Ascending aorta (tissue), 2 donors: ENCODE measurements around the gene BIRC2. TPM values are rescaled to one million over a fixed set of nuclear protein-coding genes. Genes with fewer than 3 reads are reported as not detected.
"Not testable (repeated sequence)": the region's sequence is repeated elsewhere in the genome, so short reads cannot be mapped to it uniquely, and the experiment has no call there.

Experiments
- DNase-seq, 2 donors: peaks; one replicate each; pipeline ENCODE4 v3.0.0-alpha.2; 2019; ENCODE audit warnings: low spot score in 2 of 2
- H3K27ac ChIP-seq, 2 donors: fragments of 200-600 bp; sonication (generic); one replicate each; pipeline ENCODE4 v1.5.1; 2016 to 2017; ENCODE audit warnings: mild to moderate bottlenecking in 1 of 2
- H3K27me3 ChIP-seq: fragments of 200-600 bp; sonication (generic); one replicate; pipeline ENCODE4 v1.5.1; 2017
- H3K36me3 ChIP-seq, 2 donors: fragments of 200-600 bp; sonication (generic); one replicate each; pipeline ENCODE4 v1.5.1; 2016
- H3K4me1 ChIP-seq, 2 donors: fragments of 200-600 bp; sonication (generic); one replicate each; pipeline ENCODE4 v1.5.1; 2016 to 2017; ENCODE audit warnings: mild to moderate bottlenecking in 1 of 2
- H3K4me3 ChIP-seq, 2 donors: fragments of 200-600 bp; sonication (generic); one replicate each; pipeline ENCODE4 v1.5.1; 2016 to 2017; ENCODE audit warnings: mild to moderate bottlenecking in 1 of 2
- H3K9me3 ChIP-seq, 2 donors: fragments of 200-600 bp; sonication (generic); one replicate each; pipeline ENCODE4 v1.5.1; 2016
- intact Hi-C: fragments of 100-400 bp; cut with DNase I; formaldehyde crosslinking; loops from one replicate; pipeline ENCODE4 v1.15.1; 2023
- total RNA-seq: library from RNA; depleted of rRNA; stranded (reverse); fragments of >200 nt; gene quantifications from one replicate; pipeline ENCODE4 v1.1.0, GENCODE V29; 2016
- TF ChIP-seq, protein P1 (sequence below), 3 experiments: fragments of 200-600 bp in 2 of 3; fragments of 450-650 bp in 1 of 3; sonication (generic) in 2 of 3; IDR thresholded peaks; one replicate each; pipeline ENCODE4 v1.5.1; 2016 to 2019; ENCODE audit warnings: antibody characterized with exemption in 3 of 3, mild to moderate bottlenecking in 1 of 3, moderate library complexity in 1 of 3

BIRC2 gene
- total RNA-seq, result 27.7 TPM

DNA sequence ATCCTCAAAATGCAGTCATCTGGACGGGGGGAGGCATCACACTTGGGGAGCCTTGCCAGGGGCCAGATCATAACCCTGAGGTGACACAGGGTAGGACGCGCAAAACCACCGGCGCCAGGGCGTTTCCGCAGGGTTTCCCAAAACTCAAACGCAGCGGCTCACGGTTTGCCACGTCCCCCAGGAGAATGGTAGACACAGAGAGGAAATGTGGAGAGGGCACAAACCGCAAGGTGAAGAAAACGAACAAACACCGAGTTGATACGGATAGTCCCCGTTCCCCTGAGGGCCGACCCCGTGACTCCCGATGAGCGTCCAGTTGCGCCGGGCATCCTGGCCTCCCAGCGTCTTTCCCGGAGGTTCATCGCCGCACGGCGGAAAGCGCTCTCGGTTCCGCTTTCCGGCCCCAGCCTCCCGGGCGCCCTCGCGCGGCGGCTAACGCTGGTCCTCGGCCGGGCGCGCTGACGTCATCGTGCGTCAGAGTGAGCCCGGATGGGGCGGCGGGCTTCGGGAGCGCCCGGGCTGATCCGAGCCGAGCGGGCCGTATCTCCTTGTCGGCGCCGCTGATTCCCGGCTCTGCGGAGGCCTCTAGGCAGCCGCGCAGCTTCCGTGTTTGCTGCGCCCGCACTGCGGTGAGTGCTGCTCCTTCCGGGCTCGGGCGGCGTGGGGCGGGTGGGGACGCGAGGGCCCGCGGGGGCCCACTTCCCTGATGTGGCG lies at the start of gene BIRC2:
TSS of gene BIRC2 (plus strand) at position 467 of the 714 bp plus-strand sequence. CDS start 2,641 bp downstream, outside the sequence.
- Histone ChIP-seq H3K9me3 (no peaks in the 10 kb centered on the region), H3K4me1 (peaks cover 2 to 3% of the 10 kb centered on the region in 2 donors), H3K27me3 (no peaks in the 10 kb centered on the region), H3K4me3 (peak within 1 kb of the TSS; percentile 78 to 81), H3K27ac (peak within 1 kb of the TSS; percentile 98), H3K36me3 (peaks cover 5% of the 10 kb centered on the region in 2 donors)
- intact Hi-C loops, result loop anchor here (2.0 to 10.0 kb wide), 8 partner anchors 30 to 432 kb away; partner anchors contain the start of genes ANGPTL5, BIRC3, CEP126 and TMEM123
- TF ChIP-seq, protein P1, sequence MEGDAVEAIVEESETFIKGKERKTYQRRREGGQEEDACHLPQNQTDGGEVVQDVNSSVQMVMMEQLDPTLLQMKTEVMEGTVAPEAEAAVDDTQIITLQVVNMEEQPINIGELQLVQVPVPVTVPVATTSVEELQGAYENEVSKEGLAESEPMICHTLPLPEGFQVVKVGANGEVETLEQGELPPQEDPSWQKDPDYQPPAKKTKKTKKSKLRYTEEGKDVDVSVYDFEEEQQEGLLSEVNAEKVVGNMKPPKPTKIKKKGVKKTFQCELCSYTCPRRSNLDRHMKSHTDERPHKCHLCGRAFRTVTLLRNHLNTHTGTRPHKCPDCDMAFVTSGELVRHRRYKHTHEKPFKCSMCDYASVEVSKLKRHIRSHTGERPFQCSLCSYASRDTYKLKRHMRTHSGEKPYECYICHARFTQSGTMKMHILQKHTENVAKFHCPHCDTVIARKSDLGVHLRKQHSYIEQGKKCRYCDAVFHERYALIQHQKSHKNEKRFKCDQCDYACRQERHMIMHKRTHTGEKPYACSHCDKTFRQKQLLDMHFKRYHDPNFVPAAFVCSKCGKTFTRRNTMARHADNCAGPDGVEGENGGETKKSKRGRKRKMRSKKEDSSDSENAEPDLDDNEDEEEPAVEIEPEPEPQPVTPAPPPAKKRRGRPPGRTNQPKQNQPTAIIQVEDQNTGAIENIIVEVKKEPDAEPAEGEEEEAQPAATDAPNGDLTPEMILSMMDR (IDR thresholded peaks at IDR 0.05), result peak; percentile 86 to 87 (median 86)
- DNase-seq, result peak; percentile 66 to 97

DNA sequence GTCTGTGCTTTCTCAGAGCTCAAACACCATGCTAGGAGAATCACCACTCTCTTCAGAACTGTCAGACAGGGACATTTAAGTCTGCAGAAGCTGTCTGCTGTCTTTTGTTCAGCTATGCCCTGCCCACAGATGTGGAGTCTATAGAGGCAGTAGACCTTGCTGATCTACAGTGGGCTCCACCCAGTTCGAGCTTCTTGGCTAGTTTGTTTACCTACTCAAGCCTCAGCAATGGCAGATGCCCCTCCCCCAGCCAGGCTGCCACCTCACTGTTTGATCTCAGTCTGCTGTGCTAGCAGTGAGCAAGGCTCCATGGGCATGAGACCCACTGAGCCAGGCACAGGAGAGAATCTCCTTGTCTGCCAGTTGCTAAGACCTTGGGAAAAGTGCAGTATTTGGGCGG lies 46.2 kb upstream of the BIRC2 start:
- H3K4me3 ChIP-seq, intact Hi-C loops, H3K4me1 ChIP-seq, H3K27me3 ChIP-seq, DNase-seq, H3K36me3 ChIP-seq, H3K27ac ChIP-seq: not testable (repeated sequence)
- peaks cover 0 to 13% of the 10 kb centered on the region in 2 donors for H3K9me3 ChIP-seq

DNA sequence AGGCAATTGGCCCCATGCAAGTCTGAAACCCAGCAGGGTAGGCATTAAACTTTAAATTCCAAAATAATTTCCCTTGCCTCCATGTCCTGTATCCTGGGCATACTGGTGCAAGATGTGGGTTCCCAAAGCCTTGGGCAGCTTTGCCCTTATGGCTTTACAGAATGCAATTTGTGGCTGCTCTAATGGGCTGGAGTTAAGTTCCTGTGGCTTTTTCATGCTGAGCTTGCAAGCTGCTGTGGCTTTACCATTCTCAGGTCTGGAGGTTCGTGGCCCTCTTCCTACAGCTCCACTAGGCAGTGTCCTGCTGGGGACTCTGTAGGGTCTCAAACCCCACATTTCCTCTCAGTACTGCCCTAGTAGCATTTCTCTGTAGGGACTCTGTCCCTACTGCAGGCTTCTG lies 44.8 kb upstream of the BIRC2 start:
- Histone ChIP-seq H3K9me3 (peaks cover 0 to 13% of the 10 kb centered on the region in 2 donors), H3K27me3 (no peaks in the 10 kb centered on the region), H3K27ac (no peak overlapping the region), H3K4me1 (no peaks in the 10 kb centered on the region), H3K4me3 (no peak overlapping the region), H3K36me3 (no peaks in the 10 kb centered on the region)
- intact Hi-C loops, result no loop called here
- TF ChIP-seq, protein P1 (IDR thresholded peaks at IDR 0.05), result no peak
- DNase-seq, result no peak

DNA sequence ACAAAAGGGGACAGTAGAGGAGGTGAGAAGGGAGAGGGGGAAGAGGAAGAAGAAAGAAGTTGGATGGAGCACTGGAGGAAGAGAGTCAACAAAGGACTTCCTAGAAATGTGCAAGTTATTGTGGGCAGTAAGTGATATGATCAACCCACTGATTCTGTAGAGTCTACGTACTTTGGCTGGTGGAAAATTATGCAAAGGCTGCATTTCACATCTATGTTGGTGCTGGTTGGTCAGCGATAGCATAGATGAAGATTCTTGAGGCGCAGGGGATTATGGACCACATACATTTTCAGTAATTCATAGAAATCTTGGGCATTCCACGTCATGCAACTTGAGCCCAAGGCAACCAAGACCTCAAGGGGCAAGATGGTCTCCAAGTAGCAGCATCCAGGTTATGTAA lies 42.3 kb upstream of the BIRC2 start:
- Histone ChIP-seq H3K4me3 (no peak overlapping the region), H3K36me3 (no peaks in the 10 kb centered on the region), H3K27ac (no peak overlapping the region), H3K4me1 (no peaks in the 10 kb centered on the region), H3K9me3 (peaks cover 0 to 13% of the 10 kb centered on the region in 2 donors), H3K27me3 (no peaks in the 10 kb centered on the region)
- intact Hi-C loops, result no loop called here
- DNase-seq, result no peak
- TF ChIP-seq, protein P1 (IDR thresholded peaks at IDR 0.05), result no peak

DNA sequence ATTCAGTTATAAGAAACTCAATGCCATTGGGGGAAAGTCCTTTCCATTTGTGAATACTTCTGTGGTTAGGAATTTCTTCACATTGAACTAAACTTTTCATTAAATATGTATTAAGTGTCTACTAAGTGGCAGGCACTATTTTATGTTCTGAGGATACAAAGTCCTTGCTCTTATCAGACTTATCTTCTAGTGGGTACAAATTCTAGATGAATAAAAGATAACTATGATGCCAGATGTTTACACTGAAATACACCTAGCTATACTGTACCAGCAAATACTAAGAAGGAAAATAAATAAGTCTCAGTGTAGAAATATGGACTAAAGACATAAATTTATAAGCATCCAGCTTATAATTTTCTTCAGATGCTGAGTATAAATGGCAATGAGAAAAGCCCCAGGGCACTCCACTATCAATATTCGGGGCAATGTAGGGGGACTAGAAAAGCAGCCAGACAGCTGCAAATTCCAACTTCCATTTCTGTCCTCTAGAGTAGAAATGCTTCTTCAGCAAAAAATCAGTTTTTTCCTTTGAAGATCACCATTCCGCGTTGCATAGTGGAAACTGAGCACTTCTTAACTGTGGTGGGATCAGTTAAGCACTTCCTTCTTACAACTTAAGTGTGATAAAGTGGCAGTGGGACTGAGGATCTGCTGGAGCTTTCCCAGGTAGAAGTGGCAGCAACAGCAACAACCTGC lies 41.5 kb upstream of the BIRC2 start:
- no peak overlapping the region for H3K4me3 ChIP-seq
- TF ChIP-seq, protein P1 (IDR thresholded peaks at IDR 0.05), result no peak
- peaks cover 0 to 13% of the 10 kb centered on the region in 2 donors for H3K9me3 ChIP-seq
- intact Hi-C loops, result no loop called here
- no peaks in the 10 kb centered on the region for H3K36me3 ChIP-seq
- no peak for DNase-seq
- H3K27me3 ChIP-seq, result no peaks in the 10 kb centered on the region
- no peaks in the 10 kb centered on the region for H3K4me1 ChIP-seq
- no peak overlapping the region for H3K27ac ChIP-seq

DNA sequence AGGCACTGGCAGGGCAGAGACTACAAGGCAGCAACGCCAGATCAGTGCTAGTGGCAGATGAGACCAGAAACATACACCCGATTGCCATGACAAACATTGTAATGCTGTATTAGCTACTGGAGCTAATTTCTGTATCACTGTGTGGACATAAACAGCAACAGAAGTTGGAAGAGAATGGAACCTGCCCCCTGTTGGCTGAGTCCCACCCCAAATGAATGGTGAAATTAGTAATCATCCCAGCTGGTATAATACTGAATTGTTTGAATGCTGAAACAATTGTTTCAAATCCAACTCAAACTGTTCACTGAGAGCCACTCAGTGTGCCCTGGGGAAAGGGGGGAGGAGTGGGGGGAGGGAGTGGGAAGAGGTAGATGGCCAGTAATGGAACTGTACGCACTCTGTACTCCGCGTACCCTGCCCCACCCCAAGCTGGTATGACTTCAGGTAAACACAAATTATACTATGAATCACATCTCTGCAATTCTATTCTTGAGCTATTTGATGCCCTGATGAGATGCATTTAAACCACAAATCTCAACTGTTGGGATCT lies 40.9 kb upstream of the BIRC2 start:
- Histone ChIP-seq H3K36me3 (no peaks in the 10 kb centered on the region), H3K9me3 (peaks cover 0 to 13% of the 10 kb centered on the region in 2 donors), H3K27me3 (no peaks in the 10 kb centered on the region), H3K4me1 (no peaks in the 10 kb centered on the region), H3K27ac (no peak overlapping the region), H3K4me3 (no peak overlapping the region)
- DNase-seq, result no peak
- intact Hi-C loops, result no loop called here
- TF ChIP-seq, protein P1 (IDR thresholded peaks at IDR 0.05), result no peak
